B cell (primary cell): ENCODE measurements around the gene OLFM4.

Experiments used
- EZH2 ChIP-seq: IDR thresholded peaks from 2 replicates; pipeline ENCODE4 v1.6.1; 2012; ENCODE audit warnings: borderline replicate concordance, low read depth, mild to moderate bottlenecking, moderate library complexity, low read length; ENCODE audit not compliant: insufficient read depth, poor library complexity, severe bottlenecking
- TF ChIP-seq, protein P1 (sequence below): fragments of 200-600 bp; IDR thresholded peaks from one replicate; pipeline ENCODE4 v1.8.0; 2022; ENCODE audit warnings: antibody characterized with exemption, mild to moderate bottlenecking

DNA sequence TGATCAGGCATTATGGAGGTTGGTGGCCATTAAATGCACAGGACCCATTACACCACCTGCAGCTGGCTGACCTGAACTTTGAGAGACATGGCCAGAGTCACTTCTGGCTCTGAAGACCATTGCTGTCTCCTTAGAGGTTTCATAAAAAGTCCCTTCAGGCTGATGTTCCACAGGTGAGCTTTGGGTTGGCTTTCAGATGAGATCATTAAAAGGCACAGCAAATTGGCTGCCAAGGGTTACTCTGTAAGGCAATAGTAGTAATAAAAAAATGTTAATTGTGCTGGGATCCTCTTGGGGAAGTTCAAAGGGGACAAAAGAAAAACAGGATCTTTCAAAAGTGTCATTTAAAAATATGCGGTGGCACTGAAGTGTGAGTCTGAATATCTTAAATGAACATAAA, 4.2 kb downstream of the OLFM4 start:
- TF ChIP-seq, protein P1, sequence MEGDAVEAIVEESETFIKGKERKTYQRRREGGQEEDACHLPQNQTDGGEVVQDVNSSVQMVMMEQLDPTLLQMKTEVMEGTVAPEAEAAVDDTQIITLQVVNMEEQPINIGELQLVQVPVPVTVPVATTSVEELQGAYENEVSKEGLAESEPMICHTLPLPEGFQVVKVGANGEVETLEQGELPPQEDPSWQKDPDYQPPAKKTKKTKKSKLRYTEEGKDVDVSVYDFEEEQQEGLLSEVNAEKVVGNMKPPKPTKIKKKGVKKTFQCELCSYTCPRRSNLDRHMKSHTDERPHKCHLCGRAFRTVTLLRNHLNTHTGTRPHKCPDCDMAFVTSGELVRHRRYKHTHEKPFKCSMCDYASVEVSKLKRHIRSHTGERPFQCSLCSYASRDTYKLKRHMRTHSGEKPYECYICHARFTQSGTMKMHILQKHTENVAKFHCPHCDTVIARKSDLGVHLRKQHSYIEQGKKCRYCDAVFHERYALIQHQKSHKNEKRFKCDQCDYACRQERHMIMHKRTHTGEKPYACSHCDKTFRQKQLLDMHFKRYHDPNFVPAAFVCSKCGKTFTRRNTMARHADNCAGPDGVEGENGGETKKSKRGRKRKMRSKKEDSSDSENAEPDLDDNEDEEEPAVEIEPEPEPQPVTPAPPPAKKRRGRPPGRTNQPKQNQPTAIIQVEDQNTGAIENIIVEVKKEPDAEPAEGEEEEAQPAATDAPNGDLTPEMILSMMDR = no peak
- TF ChIP-seq EZH2 = no peak
